ENCODE results near the gene GRK2.

Gene GRK2

DNA sequence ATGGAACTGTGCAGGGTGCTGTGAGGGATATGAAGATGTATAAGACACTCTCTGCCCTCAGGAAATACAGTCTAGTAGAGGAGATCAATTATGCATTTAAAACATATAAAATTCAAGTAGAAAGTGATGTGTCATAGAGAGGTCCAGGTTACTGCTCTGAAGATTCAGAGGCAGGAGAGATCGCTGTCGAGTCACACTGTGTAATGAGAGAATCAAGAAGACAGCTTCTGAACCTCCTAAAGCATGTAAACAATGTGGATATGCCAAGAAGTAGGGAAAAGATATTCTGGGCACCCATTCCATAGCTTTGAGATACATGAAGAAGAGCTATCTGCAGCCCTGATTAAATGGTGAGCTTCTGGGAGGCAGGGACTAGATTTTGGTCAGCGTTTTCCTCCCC, 53.7 kb downstream of the GRK2 start:
- H3K4me1 ChIP-seq (ENCODE audit: low read length): peaks cover 8% of the 10 kb centered on the region

GRCh38 chr11:67320691-67321090, 54.4 kb downstream of the GRK2 start:
- Histone ChIP-seq H3K27me3 (ENCODE audit: low read depth, low read length) (no peaks in the 10 kb centered on the region), H3K9ac (ENCODE audit: low read length) (no peak overlapping the region), H4K20me1 (ENCODE audit: insufficient read depth, low read length) (no peaks in the 10 kb centered on the region), H3K36me3 (replicated peaks; ENCODE audit: low read depth, low read length) (no peaks in the 10 kb centered on the region), H3K79me2 (ENCODE audit: low read length) (no peaks in the 10 kb centered on the region), H3K27ac (ENCODE audit: low read length) (no peak overlapping the region), H3K9me3 (ENCODE audit: insufficient read depth, low read length) (no peaks in the 10 kb centered on the region), H2AFZ (ENCODE audit: low read depth, low read length) (no peak overlapping the region), H3K4me3 (ENCODE audit: low read length) (no peak overlapping the region), H3K4me2 (ENCODE audit: low read length) (no peak overlapping the region), H3K4me1 (ENCODE audit: low read length) (peaks cover 8% of the 10 kb centered on the region)
- TF ChIP-seq EZH2phosphoT487 (IDR thresholded peaks at IDR 0.05; ENCODE audit: low read depth): no peak
- TF ChIP-seq CTCF (IDR thresholded peaks at IDR 0.05; ENCODE audit: low read depth, low read length): no peak

More for the DNA sequence above, 53.7 kb downstream of the GRK2 start:
- Histone ChIP-seq H3K9me3 (ENCODE audit: insufficient read depth, low read length) (no peaks in the 10 kb centered on the region), H3K4me2 (ENCODE audit: low read length) (no peak overlapping the region), H3K27ac (ENCODE audit: low read length) (no peak overlapping the region), H3K9ac (ENCODE audit: low read length) (no peak overlapping the region), H3K36me3 (replicated peaks; ENCODE audit: low read depth, low read length) (no peaks in the 10 kb centered on the region), H4K20me1 (ENCODE audit: insufficient read depth, low read length) (no peaks in the 10 kb centered on the region), H3K79me2 (ENCODE audit: low read length) (no peaks in the 10 kb centered on the region), H3K27me3 (ENCODE audit: low read depth, low read length) (no peaks in the 10 kb centered on the region), H3K4me3 (ENCODE audit: low read length) (no peak overlapping the region), H2AFZ (ENCODE audit: low read depth, low read length) (no peak overlapping the region)
- TF ChIP-seq CTCF (IDR thresholded peaks at IDR 0.05; ENCODE audit: low read depth, low read length) (no peak), EZH2phosphoT487 (IDR thresholded peaks at IDR 0.05; ENCODE audit: low read depth) (no peak)

DNA sequence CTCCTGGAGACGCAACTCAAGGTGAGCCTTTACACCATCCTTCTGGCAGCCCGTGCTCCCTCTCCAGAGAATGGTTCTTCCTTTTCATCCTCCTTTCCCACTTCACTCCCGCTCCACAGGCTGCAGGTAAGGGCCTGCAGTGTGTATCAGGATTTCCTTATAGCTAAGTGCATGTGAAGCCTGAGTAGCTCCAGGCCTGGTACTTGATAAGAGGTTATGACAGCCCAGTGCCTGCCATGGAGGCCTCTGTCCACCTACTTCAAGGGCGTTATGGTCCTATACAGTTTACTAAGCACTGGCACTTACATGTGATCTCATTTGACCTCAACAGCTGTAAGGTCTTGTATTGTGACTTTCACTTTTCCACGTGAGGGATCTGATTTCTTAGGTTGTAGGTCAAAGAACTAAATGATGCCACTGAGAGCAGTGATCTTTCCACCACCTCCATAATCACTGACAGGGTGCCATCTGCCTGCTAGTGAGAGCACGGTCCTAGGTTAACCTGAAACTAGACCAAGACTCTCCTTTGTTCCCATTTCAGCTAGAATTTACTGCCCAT, 55.1 kb downstream of the GRK2 start:
- TF ChIP-seq CTCF (IDR thresholded peaks at IDR 0.05; ENCODE audit: low read depth, low read length): 0 out of 2 replicates have a peak, but pooled peaks have one; percentile 5
- TF ChIP-seq EZH2phosphoT487 (IDR thresholded peaks at IDR 0.05; ENCODE audit: low read depth): no peak
- H3K27ac ChIP-seq (ENCODE audit: low read length): no peak overlapping the region
- H4K20me1 ChIP-seq (ENCODE audit: insufficient read depth, low read length): no peaks in the 10 kb centered on the region
- H3K4me3 ChIP-seq (ENCODE audit: low read length): no peak overlapping the region
- no peaks in the 10 kb centered on the region for H3K9me3 ChIP-seq (ENCODE audit: insufficient read depth, low read length)
- H3K36me3 ChIP-seq (replicated peaks; ENCODE audit: low read depth, low read length): no peaks in the 10 kb centered on the region
- no peaks in the 10 kb centered on the region for H3K27me3 ChIP-seq (ENCODE audit: low read depth, low read length)
- H3K79me2 ChIP-seq (ENCODE audit: low read length): no peaks in the 10 kb centered on the region
- H2AFZ ChIP-seq (ENCODE audit: low read depth, low read length): no peak overlapping the region
- H3K9ac ChIP-seq (ENCODE audit: low read length): no peak overlapping the region
- H3K4me1 ChIP-seq (ENCODE audit: low read length): peaks cover 6% of the 10 kb centered on the region
- no peak overlapping the region for H3K4me2 ChIP-seq (ENCODE audit: low read length)

- Histone ChIP-seq H4K20me1 (ENCODE audit: insufficient read depth, low read length) (no peaks in the 10 kb centered on the region), H3K27ac (ENCODE audit: low read length) (no peak overlapping the region), H3K4me2 (ENCODE audit: low read length) (no peak overlapping the region), H3K4me1 (ENCODE audit: low read length) (peaks cover 5% of the 10 kb centered on the region), H3K36me3 (replicated peaks; ENCODE audit: low read depth, low read length) (no peaks in the 10 kb centered on the region), H3K9ac (ENCODE audit: low read length) (no peak overlapping the region), H2AFZ (ENCODE audit: low read depth, low read length) (no peak overlapping the region), H3K9me3 (ENCODE audit: insufficient read depth, low read length) (no peaks in the 10 kb centered on the region), H3K4me3 (ENCODE audit: low read length) (no peak overlapping the region), H3K79me2 (ENCODE audit: low read length) (no peaks in the 10 kb centered on the region), H3K27me3 (ENCODE audit: low read depth, low read length) (no peaks in the 10 kb centered on the region)
- TF ChIP-seq EZH2phosphoT487 (IDR thresholded peaks at IDR 0.05; ENCODE audit: low read depth) (no peak), CTCF (IDR thresholded peaks at IDR 0.05; ENCODE audit: low read depth, low read length) (no peak)
Observed at GRCh38 chr11:67322049-67322448, 55.8 kb downstream of the GRK2 start.
